HG02852 (cell line): ENCODE measurements around the gene SUGCT.

ENCODE experiments used
- ATAC-seq: cut with Tn5 transposase; IDR thresholded peaks from one replicate; pipeline ENCODE4 v1.9.1; 2021; ENCODE audit warnings: mild to moderate bottlenecking, moderate library complexity; ENCODE audit not compliant: unreplicated experiment

Gene SUGCT

DNA sequence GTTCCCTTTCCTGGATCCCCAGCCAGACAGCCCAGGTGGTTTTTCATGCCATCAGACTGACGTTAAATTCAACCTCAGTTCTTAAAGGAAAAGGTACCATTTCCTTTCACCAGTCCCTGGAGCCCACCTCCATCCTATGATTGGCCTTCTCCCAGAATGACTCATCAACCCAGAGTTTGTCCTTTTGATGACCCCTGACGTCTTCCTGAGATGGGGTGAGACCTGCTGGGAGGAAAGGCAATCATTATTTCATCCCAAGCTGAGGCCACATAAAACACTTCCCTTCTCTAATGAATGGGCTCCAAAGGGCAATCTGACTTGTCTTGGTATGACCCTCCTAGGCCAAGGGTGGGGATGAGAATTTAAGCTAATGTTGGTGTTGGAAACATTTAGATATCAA lies 750.7 kb downstream of the SUGCT start:
- no peak for ATAC-seq

DNA sequence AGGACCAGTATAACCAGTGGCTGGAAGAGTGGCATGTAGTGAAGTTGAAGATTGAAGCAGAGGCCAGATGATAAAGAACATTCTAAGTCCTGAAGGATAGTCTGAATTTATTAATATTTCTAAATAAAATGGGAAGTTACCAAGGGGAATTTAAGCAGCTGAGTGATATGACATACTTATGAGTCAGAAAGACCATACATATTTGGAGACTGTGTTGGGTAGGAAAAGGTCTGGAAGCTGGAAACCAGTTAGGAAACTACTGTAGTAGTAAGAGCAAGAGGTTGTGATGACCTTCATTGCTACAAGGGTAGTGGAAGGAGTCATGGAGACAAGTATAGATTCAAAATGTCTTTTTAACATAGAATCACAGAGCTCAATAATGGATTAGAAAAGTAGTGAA lies 752.3 kb downstream of the SUGCT start:
- no peak for ATAC-seq

DNA sequence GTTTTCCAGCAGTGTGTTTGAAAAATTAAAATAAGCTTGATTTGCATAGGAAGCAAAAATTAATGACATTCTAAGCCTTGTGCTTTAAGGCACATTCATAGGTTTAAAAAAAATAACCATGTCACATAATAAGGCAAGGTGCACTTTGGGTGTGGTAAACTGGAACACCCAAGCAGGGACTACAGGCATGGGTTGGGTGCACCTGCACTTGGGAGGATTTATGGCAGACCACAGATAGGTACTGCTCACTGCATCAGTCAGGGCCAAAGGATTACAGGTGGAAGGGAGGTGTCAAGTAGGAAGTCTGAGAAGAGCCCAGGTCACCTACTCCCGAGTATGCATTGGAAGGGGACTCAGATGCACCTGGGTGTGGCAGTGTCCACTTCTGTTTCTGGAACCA lies 753.7 kb downstream of the SUGCT start:
- no peak for ATAC-seq

DNA sequence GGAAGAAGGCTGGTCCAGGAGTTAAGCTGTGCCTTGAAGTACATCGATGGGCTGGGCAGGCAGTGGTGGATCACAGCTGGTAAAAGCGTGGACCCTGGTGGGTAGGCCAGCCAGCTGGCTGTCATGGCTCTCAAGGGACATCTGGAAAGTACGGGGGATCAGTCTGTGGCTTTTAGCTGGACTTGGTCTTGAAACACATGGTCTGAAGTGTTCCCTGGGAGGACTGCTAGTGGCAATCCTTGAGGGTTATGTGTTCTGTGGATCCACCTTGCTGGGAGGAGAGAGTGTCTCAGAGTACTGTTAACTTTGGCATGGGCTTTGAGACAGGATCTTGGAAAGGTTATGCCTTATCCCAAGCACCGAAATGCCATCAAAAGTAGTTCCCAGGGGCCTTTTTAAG lies 754.3 kb downstream of the SUGCT start:
- ATAC-seq: no peak

DNA sequence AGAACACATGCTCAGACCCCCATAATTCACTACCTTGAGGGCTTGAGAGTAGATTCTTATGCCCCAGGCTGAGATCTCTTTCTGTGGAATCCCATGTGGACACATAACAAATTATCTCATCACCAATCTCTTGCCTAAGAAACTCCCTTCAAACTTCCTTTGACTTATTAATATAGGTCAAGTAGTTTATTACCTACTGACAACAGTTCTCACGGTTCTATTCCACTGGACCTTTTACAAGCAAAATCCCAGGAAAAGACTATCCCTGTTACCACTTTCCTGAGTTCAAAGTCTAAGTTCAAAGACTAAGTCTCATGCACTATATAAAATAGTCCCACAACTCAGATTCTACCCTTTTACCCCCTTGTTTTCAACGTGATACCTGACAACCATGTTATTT lies 754.7 kb downstream of the SUGCT start:
- no peak for ATAC-seq

DNA sequence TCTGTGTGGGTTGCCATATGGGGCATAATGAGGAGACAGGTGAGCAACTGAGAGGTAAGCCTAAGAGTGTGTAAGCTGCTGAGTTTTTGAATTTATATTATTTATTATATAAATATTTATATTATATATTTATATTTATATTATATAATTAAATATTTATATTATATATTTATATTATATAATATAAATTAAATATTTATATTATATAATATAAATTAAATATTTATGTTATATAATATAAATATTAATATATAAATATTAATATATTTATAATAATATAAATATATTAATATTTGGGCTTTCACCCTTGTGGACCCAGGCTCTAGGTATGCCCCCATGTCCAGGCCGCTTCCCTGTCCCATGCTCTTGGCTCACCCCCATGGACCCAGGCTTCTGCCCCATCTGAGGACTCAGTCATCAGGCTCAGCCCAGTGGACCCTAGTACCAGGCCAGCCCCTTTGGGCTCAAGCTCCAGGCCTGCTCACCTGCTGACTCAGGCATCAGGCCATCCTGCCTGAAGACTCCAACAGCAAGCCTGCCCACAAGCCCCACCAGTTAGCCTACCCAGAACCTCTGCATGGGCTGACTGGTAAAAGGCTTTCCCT lies 755.4 kb downstream of the SUGCT start:
- no peak for ATAC-seq

DNA sequence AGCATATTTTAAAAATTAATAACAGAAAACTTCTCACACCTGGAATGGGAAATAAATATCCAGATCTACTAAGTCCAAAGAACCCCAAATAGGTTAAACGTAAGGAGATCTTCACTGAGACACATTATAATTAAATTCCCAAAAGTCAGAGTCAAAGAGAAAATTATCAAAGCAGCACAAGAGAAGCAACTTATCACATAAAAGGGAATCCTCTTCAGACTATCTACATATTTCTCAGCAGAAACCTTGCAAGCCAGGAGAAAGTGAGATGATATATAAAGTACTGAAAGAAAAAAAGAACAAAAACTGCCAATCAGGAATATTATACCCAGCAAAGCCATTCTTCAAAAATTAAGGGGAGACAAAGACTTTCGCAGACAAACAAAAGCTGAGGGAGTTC lies 756.4 kb downstream of the SUGCT start:
- ATAC-seq: no peak

DNA sequence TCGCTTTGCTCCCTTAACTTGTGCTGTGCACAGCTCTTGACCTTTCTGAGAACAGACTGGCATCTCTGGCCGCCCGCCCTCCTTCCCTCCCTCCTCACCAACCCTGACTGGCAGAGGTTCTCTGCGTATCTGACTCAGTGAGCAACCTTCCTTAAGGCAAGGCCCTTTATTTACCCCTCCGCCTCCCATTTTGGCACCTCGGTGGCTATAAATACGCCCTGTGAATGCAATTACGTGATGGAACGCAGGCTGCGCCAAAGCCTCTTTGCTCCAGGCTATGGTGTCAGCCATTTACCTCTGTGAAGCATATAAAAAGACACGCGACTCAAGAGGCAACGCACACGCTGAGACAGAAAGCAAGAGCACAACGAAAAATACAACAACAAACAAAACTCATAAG lies 764.3 kb downstream of the SUGCT start:
- no peak for ATAC-seq

DNA sequence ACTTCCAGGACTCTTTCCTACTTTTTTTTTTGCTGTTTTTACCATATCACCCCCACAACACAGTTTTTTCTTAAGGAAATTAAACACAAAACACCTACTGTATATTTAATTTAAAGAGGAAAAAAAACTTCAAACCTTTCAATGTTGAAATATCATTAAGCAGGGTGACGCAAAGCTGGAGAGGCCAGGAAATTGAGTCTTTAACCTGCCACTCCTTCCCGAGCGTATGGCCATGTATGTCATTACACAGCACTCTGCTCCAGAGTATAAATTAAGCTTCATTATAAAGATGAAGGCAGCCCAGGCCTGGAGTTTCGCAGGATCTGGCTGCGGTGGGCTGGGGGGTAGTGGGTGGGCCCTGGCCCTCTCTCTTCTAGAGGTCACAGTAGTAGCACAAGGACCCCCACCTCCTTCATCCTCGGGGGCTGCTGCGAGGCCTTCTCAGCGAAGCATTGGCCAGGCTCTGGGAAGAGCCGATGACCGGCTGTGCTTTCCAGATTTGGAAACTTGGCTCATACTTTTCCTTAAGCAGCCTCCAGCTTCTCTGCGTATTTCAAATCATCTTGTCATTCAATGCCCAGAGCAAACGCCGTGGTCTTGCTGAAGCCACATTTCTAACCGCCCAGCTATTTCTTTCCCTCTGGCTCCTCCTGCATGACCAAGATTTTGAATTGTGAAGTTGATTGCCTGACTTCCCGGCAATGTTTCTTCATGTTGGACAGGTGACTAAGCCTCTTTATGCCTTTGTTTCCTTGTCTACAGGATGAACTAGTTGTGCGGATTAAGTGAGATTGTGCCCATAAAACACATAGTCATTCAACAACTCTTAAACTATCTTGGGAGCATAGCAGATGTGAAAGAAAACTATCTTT lies 765.1 kb downstream of the SUGCT start:
- no peak for ATAC-seq

DNA sequence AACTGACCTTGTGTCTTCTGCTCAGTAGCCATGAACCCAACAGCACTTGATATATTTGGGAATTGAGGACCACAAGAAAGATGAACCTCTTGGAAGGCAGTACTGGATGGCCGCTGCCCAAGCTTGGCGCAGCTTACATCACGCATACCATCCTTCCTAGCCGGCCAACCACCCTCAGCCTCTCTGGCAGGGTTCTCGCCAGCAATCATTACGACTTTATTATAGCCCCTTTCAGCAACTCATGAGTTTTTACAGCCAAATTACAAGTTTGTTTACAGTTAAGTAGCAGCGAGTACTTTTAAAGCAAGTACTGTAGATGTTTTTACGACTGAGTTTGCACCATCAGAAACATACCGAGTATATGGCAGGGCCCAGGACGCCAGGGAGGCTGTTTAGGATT lies 769.1 kb downstream of the SUGCT start:
- no peak for ATAC-seq

DNA sequence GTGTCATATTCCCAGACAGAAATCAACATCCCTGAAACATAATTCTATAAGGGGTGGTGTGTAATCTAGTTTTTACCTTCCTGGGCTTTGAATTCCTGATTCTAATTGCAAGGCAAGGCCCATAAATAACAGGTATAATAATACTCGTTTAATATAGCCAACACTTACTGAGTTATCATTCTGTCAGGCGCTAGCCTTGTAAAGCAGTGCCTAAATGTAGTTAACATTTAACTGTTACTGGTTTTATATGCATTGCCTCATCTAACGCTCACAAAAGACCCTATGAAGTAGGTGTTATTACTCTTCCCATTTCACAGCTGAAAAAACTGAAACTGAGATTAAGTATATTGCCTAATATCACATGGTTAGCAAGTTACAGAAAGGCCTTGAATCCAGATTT lies 772.5 kb downstream of the SUGCT start:
- no peak for ATAC-seq

DNA sequence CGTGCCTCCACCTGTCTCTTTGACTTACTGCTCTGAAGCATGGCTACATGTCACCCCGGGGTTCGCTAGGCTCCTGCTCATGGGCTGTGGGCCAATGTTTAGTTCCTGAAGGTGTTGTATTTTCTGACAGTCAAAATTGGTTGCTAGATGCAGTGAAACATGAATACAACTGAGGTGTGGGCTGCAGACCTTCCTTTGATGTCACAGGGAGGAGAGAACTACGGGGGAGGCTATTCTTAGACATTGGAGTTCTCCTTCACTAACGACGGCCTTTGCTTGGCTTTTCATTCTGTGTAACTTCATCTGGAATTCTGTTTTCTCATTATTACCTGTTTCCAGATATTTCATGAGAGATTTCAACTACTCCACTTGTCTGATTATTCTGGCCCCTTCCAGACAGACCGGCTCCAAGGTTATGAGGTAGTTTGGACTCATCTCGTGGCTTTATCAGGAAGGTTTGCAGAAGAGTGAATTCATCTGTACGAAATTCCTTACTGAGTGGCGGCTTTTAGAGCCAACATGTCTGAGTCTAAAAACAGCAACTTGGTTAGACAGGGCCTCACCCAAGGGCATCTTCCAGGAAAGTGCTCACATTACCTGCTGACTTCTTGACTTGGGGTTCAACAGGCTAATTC lies 774.7 kb downstream of the SUGCT start:
- no peak for ATAC-seq
